Activated T-helper 1 cell treated with anti-CD3 and anti-CD28 coated beads, Interleukin-12 subunit alpha, Interleukin-12 subunit beta, Interleukin-2, Interleukin-4 antibody, amounts not matched to agents 30 ng/mL and 10 ng/mL and 1 ng/mL, durations not matched to agents 14 hours and 24 hours and 36 hours (primary cell): ENCODE measurements around the gene AGPAT2. TPM values are rescaled to one million over a fixed set of nuclear protein-coding genes. Genes with fewer than 3 reads are reported as not detected.

Source experiments
- DNase-seq: peaks from one replicate; pipeline ENCODE4 v3.0.0; 2021; ENCODE audit warnings: low spot score
- H3K27ac Mint-ChIP-seq: one replicate; pipeline ENCODE4 v1.8.0; 2021; ENCODE audit warnings: mild to moderate bottlenecking, mixed read lengths
- H3K27me3 Mint-ChIP-seq: one replicate; pipeline ENCODE4 v1.8.0; 2022; ENCODE audit warnings: mild to moderate bottlenecking, moderate library complexity, mixed read lengths; ENCODE audit not compliant: insufficient read depth
- H3K36me3 Mint-ChIP-seq: one replicate; pipeline ENCODE4 v1.8.0; 2021; ENCODE audit warnings: low read depth, mixed read lengths
- H3K4me1 Mint-ChIP-seq: one replicate; pipeline ENCODE4 v1.8.0; 2021; ENCODE audit warnings: low read depth, mixed read lengths
- H3K4me3 Mint-ChIP-seq: one replicate; pipeline ENCODE4 v1.8.0; 2021; ENCODE audit warnings: mild to moderate bottlenecking, moderate library complexity, mixed read lengths
- H3K9me3 Mint-ChIP-seq: one replicate; pipeline ENCODE4 v1.8.0; 2021; ENCODE audit warnings: mixed read lengths
- intact Hi-C: fragments of 100-400 bp; cut with micrococcal nuclease; formaldehyde crosslinking; loops from one replicate; pipeline ENCODE4 v1.15.1; 2024
- total RNA-seq: library from RNA; stranded (reverse); gene quantifications from 2 replicates; pipeline ENCODE4 v1.2.3, GENCODE V29; 2022

Gene AGPAT2
- total RNA-seq, 1 donor from 2014 or later: 25.0 TPM

DNA sequence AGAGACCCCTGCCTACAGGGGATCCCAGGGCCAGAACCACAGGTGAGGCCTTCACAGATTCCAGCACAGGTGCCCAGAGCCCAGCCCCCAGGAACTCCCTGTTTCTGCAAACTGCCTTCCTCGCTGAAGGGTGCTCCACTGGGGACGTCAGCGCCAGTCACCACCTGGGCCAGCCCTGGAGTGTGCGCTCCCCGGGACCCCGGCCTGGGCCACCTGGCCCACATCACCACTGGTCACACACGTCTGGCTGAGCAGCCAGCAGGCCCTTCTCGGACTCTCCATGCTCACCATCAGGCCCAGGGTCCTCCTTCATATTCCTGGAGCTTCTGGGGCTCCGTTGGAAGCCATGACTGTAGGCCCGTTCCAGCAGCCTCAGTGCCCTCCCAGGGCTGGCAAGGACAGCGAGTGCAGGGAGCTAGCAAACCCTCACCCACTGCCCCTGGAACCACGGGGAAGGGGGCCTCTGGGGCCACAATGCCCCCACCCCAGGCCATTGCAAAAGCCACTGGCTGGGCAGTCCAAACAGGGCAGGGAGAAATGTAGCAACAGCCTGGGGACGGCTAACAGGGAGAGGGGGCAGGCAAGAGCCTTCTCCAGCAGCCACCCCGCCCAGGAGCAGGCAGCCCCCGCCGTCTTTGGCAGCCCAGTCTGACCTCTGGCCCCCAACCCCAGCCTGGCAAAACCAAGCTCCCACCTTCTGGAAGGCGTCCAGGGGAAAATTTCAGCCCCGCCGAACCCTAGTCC is 1.3 kb downstream of the AGPAT2 start:
- peak overlapping the region; percentile 80 for H3K4me3 Mint-ChIP-seq
- H3K27me3 Mint-ChIP-seq: peaks cover 3% of the 10 kb centered on the region
- no peak overlapping the region for H3K27ac Mint-ChIP-seq
- intact Hi-C loops: loop anchor here (2.0 kb wide), 1 partner anchor 43 kb away; no protein-coding TSS in a partner anchor
- H3K4me1 Mint-ChIP-seq: no peaks in the 10 kb centered on the region
- no peaks in the 10 kb centered on the region for H3K9me3 Mint-ChIP-seq
- DNase-seq: no peak
- H3K36me3 Mint-ChIP-seq: no peaks in the 10 kb centered on the region

DNA sequence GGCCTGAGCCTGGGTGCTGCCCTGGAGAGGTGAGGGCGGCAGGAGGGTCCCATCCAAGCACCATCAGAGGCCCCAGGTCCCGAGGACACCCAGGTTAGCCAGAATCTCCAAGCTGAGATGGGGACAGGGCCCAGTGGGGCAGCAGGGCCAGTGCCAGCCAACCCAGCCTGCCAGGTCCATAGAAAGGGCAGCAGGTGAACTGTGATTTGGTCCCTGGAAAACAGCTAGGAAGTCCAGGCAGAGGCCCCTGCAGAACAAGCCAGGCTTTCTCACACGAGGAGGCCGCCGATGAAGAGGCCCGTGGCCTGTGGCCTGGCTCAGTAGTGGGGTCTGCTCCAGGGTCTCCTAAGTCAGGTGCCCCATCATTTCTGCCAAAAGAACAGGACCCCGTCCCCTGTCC is 2.0 kb downstream of the AGPAT2 start:
- Mint-ChIP-seq H3K27me3 (peaks cover 3% of the 10 kb centered on the region), H3K27ac (no peak overlapping the region), H3K36me3 (no peaks in the 10 kb centered on the region), H3K4me3 (no peak overlapping the region), H3K9me3 (no peaks in the 10 kb centered on the region), H3K4me1 (no peaks in the 10 kb centered on the region)
- intact Hi-C loops: no loop called here
- no peak for DNase-seq

- Mint-ChIP-seq H3K4me1 (no peaks in the 10 kb centered on the region), H3K4me3 (no peak overlapping the region), H3K27ac (no peak overlapping the region), H3K27me3 (peaks cover 3% of the 10 kb centered on the region), H3K9me3 (no peaks in the 10 kb centered on the region), H3K36me3 (no peaks in the 10 kb centered on the region)
- intact Hi-C loops: no loop called here
- no peak for DNase-seq
These were observed 2.5 kb downstream of the AGPAT2 start for GRCh38 chr9:136684799-136685198.

GRCh38 chr9:136684339-136684738 is 2.9 kb downstream of the AGPAT2 start:
- H3K27me3 Mint-ChIP-seq: peaks cover 3% of the 10 kb centered on the region
- H3K27ac Mint-ChIP-seq: no peak overlapping the region
- H3K9me3 Mint-ChIP-seq: no peaks in the 10 kb centered on the region
- no peak overlapping the region for H3K4me3 Mint-ChIP-seq
- no peaks in the 10 kb centered on the region for H3K4me1 Mint-ChIP-seq
- no peaks in the 10 kb centered on the region for H3K36me3 Mint-ChIP-seq
- no peak for DNase-seq
- intact Hi-C loops: no loop called here

DNA sequence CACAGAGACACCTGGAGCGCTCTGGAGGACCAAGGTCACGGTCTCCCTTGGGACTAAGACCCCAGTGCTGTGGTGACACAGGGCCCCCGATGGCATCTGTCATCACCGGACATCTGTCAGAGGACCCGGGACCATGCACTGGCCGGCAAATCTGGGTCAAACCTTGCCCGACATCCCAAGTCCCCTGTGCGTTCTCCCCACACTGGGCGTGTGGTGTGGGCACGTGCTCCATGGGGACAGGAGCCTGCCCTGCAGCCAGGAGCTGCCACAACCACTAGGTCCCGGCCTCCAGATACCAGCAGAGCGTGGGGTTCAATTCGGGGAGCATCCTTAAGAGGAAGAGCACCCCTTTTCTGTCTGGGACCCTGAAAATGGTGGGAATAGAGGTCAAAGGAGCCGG is 3.5 kb downstream of the AGPAT2 start:
- Mint-ChIP-seq H3K4me3 (no peak overlapping the region), H3K27me3 (no peaks in the 10 kb centered on the region), H3K4me1 (no peaks in the 10 kb centered on the region), H3K27ac (no peak overlapping the region), H3K36me3 (no peaks in the 10 kb centered on the region), H3K9me3 (no peaks in the 10 kb centered on the region)
- intact Hi-C loops: no loop called here
- DNase-seq: no peak

- Mint-ChIP-seq H3K36me3 (no peaks in the 10 kb centered on the region), H3K4me1 (no peaks in the 10 kb centered on the region), H3K4me3 (no peak overlapping the region), H3K27me3 (no peaks in the 10 kb centered on the region), H3K9me3 (no peaks in the 10 kb centered on the region), H3K27ac (no peak overlapping the region)
- intact Hi-C loops: no loop called here
- DNase-seq: no peak
These were observed 4.0 kb downstream of the AGPAT2 start for GRCh38 chr9:136683173-136683745.

DNA sequence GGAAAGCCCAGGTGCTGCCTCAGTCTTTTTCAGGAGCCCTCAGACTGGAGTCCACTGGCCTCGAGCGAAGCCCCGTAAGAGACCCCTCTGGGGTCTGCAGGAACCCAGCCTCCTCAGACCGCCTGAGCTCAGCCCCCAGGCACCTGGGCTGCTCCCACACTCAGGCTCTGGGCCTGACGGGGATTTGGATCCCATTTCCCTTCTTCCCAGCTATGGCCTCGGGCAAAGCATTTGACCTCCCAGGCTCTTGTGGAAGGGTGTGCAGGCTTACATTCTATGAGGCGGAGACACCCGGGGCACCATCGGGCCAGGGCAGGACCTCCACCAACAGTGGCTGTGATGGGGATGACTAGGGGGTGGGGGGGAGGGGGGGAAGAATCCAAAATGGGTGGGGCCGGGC is 4.5 kb downstream of the AGPAT2 start:
- no peak overlapping the region for H3K4me3 Mint-ChIP-seq
- H3K27ac Mint-ChIP-seq: no peak overlapping the region
- H3K27me3 Mint-ChIP-seq: no peaks in the 10 kb centered on the region
- DNase-seq: no peak
- H3K4me1 Mint-ChIP-seq: no peaks in the 10 kb centered on the region
- intact Hi-C loops: no loop called here
- no peaks in the 10 kb centered on the region for H3K9me3 Mint-ChIP-seq
- no peaks in the 10 kb centered on the region for H3K36me3 Mint-ChIP-seq

DNA sequence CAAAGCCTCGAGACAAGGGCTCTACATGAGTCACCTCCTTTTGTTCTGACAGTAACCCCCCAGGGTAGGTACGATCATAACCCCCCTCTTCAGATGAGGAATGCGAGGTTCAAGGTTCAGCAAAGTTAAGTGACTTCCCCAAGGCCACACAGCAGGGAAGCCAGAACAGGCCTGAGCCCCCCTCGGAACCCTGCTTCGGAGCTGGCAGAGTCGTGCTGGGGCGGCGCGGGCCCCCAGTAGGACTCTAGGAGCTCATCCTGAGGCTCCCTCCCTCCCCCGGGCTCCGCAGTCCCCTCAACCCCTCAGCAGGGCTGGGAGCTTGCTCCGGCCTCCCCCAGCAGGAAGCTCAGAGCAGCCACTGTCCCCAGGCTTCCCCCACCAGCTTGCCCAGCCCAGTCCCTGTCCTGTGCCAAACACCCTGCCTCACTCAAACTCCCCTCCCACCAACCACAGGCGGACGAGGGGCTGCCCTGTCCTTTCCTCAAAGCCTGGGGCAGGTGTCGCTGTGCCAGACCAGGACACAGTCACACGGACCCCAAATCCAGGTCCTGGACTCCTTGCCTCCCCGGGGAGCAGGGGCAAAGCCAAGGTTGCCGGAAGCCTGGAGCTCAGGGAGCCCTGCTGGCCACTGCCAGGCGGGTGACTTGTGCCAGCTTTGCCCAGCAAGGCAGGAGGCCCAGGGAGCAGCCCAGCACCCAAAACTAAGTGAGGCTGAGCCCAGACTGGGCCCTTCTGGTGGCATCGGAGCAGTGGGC is 5.1 kb downstream of the AGPAT2 start:
- H3K4me3 Mint-ChIP-seq: no peak overlapping the region
- no peaks in the 10 kb centered on the region for H3K4me1 Mint-ChIP-seq
- H3K27ac Mint-ChIP-seq: no peak overlapping the region
- no peaks in the 10 kb centered on the region for H3K9me3 Mint-ChIP-seq
- no peak for DNase-seq
- H3K36me3 Mint-ChIP-seq: no peaks in the 10 kb centered on the region
- intact Hi-C loops: no loop called here
- no peaks in the 10 kb centered on the region for H3K27me3 Mint-ChIP-seq

- Mint-ChIP-seq H3K4me3 (no peak overlapping the region), H3K27me3 (no peaks in the 10 kb centered on the region), H3K36me3 (no peaks in the 10 kb centered on the region), H3K4me1 (no peaks in the 10 kb centered on the region), H3K27ac (no peak overlapping the region), H3K9me3 (no peaks in the 10 kb centered on the region)
- no peak for DNase-seq
- intact Hi-C loops: no loop called here
These were observed 6.2 kb downstream of the AGPAT2 start for GRCh38 chr9:136681029-136681428.

- H3K4me1 Mint-ChIP-seq: no peaks in the 10 kb centered on the region
- no peaks in the 10 kb centered on the region for H3K27me3 Mint-ChIP-seq
- H3K9me3 Mint-ChIP-seq: no peaks in the 10 kb centered on the region
- intact Hi-C loops: no loop called here
- no peaks in the 10 kb centered on the region for H3K36me3 Mint-ChIP-seq
- no peak overlapping the region for H3K27ac Mint-ChIP-seq
- no peak overlapping the region for H3K4me3 Mint-ChIP-seq
- DNase-seq: no peak
These were observed 7.8 kb downstream of the AGPAT2 start for GRCh38 chr9:136679431-136679941.

DNA sequence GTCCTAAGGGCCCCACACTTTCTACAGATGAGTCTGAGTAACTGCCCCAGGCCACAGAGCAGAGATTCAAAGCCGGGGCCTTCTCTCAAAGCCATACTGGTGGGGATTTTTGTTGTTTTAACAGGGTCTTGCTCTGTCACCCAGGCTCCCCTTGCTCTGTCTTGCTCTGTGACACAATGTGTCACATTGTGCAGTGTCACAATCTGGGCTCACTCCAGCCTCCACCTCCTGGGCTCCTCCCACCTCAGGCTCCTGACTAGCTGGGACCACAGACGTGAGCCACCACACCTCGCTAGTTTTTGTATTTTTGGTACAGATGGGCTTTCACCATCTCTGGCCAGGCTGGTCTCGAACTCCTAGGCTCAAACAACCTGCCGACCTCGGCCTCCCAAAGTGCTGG is 8.6 kb downstream of the AGPAT2 start:
- Mint-ChIP-seq H3K9me3 (no peaks in the 10 kb centered on the region), H3K27me3 (no peaks in the 10 kb centered on the region), H3K4me1 (no peaks in the 10 kb centered on the region), H3K36me3 (no peaks in the 10 kb centered on the region), H3K4me3 (no peak overlapping the region), H3K27ac (no peak overlapping the region)
- DNase-seq: no peak
- intact Hi-C loops: no loop called here

- Mint-ChIP-seq H3K4me3 (no peak overlapping the region), H3K9me3 (no peaks in the 10 kb centered on the region), H3K36me3 (no peaks in the 10 kb centered on the region), H3K27me3 (no peaks in the 10 kb centered on the region), H3K4me1 (no peaks in the 10 kb centered on the region), H3K27ac (no peak overlapping the region)
- no peak for DNase-seq
- intact Hi-C loops: no loop called here
These were observed 9.2 kb downstream of the AGPAT2 start for GRCh38 chr9:136678034-136678433.
